K562 (cell line): ENCODE results near the gene NUP205. TPM values are rescaled to one million over a fixed set of nuclear protein-coding genes. Genes with fewer than 3 reads are reported as not detected.

Experiments used
- BACH1 ChIP-seq: fragments of 200-800 bp; sonication (Bioruptor generic); IDR thresholded peaks from 2 replicates; pipeline ENCODE4 v1.6.1; 2016; ENCODE audit warnings: missing genetic modification characterization, missing compliant biosample characterization
- CHD1 ChIP-seq: fragments of 200-600 bp; sonication (generic); IDR thresholded peaks from one replicate; pipeline ENCODE4 v1.6.1; 2012; ENCODE audit warnings: mild to moderate bottlenecking, moderate library complexity, low read length, inconsistent platforms
- DEAF1 ChIP-seq: fragments of 450-650 bp; formaldehyde crosslinking; IDR thresholded peaks from 2 replicates; pipeline ENCODE4 v1.4.0; 2020; ENCODE audit warnings: mild to moderate bottlenecking, moderate library complexity
- EP300 ChIP-seq: IDR thresholded peaks from 2 replicates; pipeline ENCODE4 v1.6.1; 2012; ENCODE audit warnings: low read length, improper control_type of control experiment
- HDAC8 ChIP-seq: fragments of 450-650 bp; IDR thresholded peaks from 2 replicates; pipeline ENCODE4 v1.6.1; 2016; ENCODE audit warnings: mild to moderate bottlenecking, missing genetic modification characterization, moderate library complexity, missing compliant biosample characterization
- HNRNPK ChIP-seq: fragments of 200-400 bp; formaldehyde crosslinking; IDR thresholded peaks from one replicate; pipeline ENCODE4 v1.6.1; 2018; ENCODE audit warnings: mild to moderate bottlenecking, low read depth, low read length; ENCODE audit not compliant: poor library complexity, severe bottlenecking
- HNRNPLL ChIP-seq: fragments of 200-400 bp; formaldehyde crosslinking; IDR thresholded peaks from 2 replicates; pipeline ENCODE4 v1.6.1; 2017; ENCODE audit warnings: low read length, low read depth, mild to moderate bottlenecking; ENCODE audit not compliant: poor library complexity, severe bottlenecking
- JUN ChIP-seq, 2 experiments: sonication (generic) in 1 of 2; formaldehyde crosslinking in 1 of 2; IDR thresholded peaks; 2 replicates each; pipeline versions ENCODE4 v1.6.1 to v1.8.0; 2012 to 2022; ENCODE audit warnings: borderline replicate concordance in 2 of 2, mild to moderate bottlenecking in 2 of 2, improper control_type of control experiment in 1 of 2, low read depth in 1 of 2, low read length in 1 of 2, missing genetic modification reagents in 1 of 2
- MAFK ChIP-seq: IDR thresholded peaks from 2 replicates; pipeline ENCODE4 v1.6.1; 2011; ENCODE audit warnings: low read length, improper control_type of control experiment
- MEF2D ChIP-seq: conservative IDR thresholded peaks from 2 replicates; pipeline ENCODE4 v1.6.1; 2016; ENCODE audit warnings: low read depth, missing genetic modification characterization, missing compliant biosample characterization
- NFE2 ChIP-seq: IDR thresholded peaks from 2 replicates; pipeline ENCODE4 v1.6.1; 2014; ENCODE audit warnings: antibody characterized with exemption, low read depth
- NR2C1 ChIP-seq, 2 experiments: fragments of 450-650 bp; IDR thresholded peaks; 2 replicates each; pipeline ENCODE4 v1.6.1; 2017; ENCODE audit warnings: mild to moderate bottlenecking in 2 of 2, antibody characterized with exemption in 1 of 2, inconsistent platforms in 1 of 2, missing compliant biosample characterization in 1 of 2, missing genetic modification characterization in 1 of 2
- NR3C1 ChIP-seq: sonication (generic); formaldehyde crosslinking; IDR thresholded peaks from 2 replicates; pipeline ENCODE4 v1.8.1; 2022; ENCODE audit warnings: missing genetic modification reagents
- NR4A1 ChIP-seq, 2 experiments: fragments of 250-450 bp in 1 of 2; fragments of 450-650 bp in 1 of 2; sonication (Bioruptor Pico) in 1 of 2; IDR thresholded peaks; 2 replicates each; pipeline versions ENCODE4 v1.4.0 to v1.6.1; 2016 to 2020; ENCODE audit warnings: mild to moderate bottlenecking in 2 of 2, missing compliant biosample characterization in 1 of 2, missing genetic modification characterization in 1 of 2, moderate library complexity in 1 of 2
- PCBP1 ChIP-seq: fragments of 200-400 bp; formaldehyde crosslinking; IDR thresholded peaks from 2 replicates; pipeline ENCODE4 v1.6.1; 2018; ENCODE audit warnings: mild to moderate bottlenecking, low read depth, low read length; ENCODE audit not compliant: poor library complexity, severe bottlenecking
- PREB ChIP-seq: sonication (generic); formaldehyde crosslinking; IDR thresholded peaks from 2 replicates; pipeline ENCODE4 v1.8.1; 2023; ENCODE audit warnings: mild to moderate bottlenecking, missing genetic modification reagents
- PURB ChIP-seq: sonication (generic); formaldehyde crosslinking; IDR thresholded peaks from 2 replicates; pipeline ENCODE4 v1.9.0; 2021; ENCODE audit warnings: low read depth, mild to moderate bottlenecking, missing genetic modification reagents
- RBM14 ChIP-seq: fragments of 200-400 bp; formaldehyde crosslinking; IDR thresholded peaks from 2 replicates; pipeline ENCODE4 v1.6.1; 2018; ENCODE audit warnings: low read depth, mild to moderate bottlenecking, low read length, moderate library complexity, borderline replicate concordance; ENCODE audit not compliant: insufficient read depth
- SMAD1 ChIP-seq: fragments of 150-350 bp; IDR thresholded peaks from 2 replicates; pipeline ENCODE4 v1.6.1; 2014; ENCODE audit warnings: low read length, low read depth; ENCODE audit not compliant: partially characterized antibody
- SMARCA4 ChIP-seq: fragments of 450-650 bp; IDR thresholded peaks from 2 replicates; pipeline ENCODE4 v1.6.1; 2016
- SMARCA5 ChIP-seq: fragments of 450-650 bp; IDR thresholded peaks from 2 replicates; pipeline ENCODE4 v1.6.1; 2016
- TAF1 ChIP-seq: IDR thresholded peaks from 2 replicates; pipeline ENCODE4 v1.6.1; 2011; ENCODE audit warnings: mild to moderate bottlenecking, low read length, moderate library complexity; ENCODE audit not compliant: insufficient read depth, control insufficient read depth, severe bottlenecking; ENCODE audit errors: extremely low read depth
- ZKSCAN1 ChIP-seq: fragments of 150-350 bp; IDR thresholded peaks from 2 replicates; pipeline ENCODE4 v1.6.1; 2016; ENCODE audit warnings: low read depth, low read length
- ZNF224 ChIP-seq: sonication (generic); formaldehyde crosslinking; IDR thresholded peaks from 2 replicates; pipeline ENCODE4 v1.8.0; 2022; ENCODE audit warnings: mild to moderate bottlenecking, missing genetic modification reagents
- ZNF280B ChIP-seq: fragments of 250-450 bp; sonication (Bioruptor Pico); IDR thresholded peaks from 2 replicates; pipeline ENCODE4 v1.5.1; 2021; ENCODE audit warnings: mild to moderate bottlenecking
- ZSCAN29 ChIP-seq: fragments of 450-650 bp; IDR thresholded peaks from 2 replicates; pipeline ENCODE4 v1.6.1; 2017
- polyA plus RNA-seq, 8 experiments: library from polyadenylated mRNA; depleted of rRNA in 4 of 8; stranded (reverse) in 5 of 8; unstranded in 3 of 8; fragments of >200 nt; fragmentation: Nextera tagmentation in 2 of 8; fragmentation: Illumina TruSeq in 1 of 8; extraction: Ambion mirVana in 2 of 8; extraction: Trizol in 1 of 8; gene quantifications; 2 replicates each; pipeline versions ENCODE4 v1.2.1 to v1.2.3, GENCODE V29; 2011 to 2014; ENCODE audit warnings: inconsistent platforms in 1 of 8, missing spikeins in 1 of 8
- total RNA-seq, 7 experiments: library from RNA; depleted of rRNA in 6 of 7; stranded (reverse); fragments of >200 nt in 6 of 7; fragmentation: Illumina TruSeq in 2 of 7; extraction: Trizol in 2 of 7; gene quantifications; 2 replicates each; pipeline versions ENCODE4 v1.2.1 to v1.2.3, GENCODE V29; 2011 to 2021; ENCODE audit warnings: low replicate concordance in 1 of 7

The NUP205 gene
- total and polyA plus RNA-seq, 9 of the 15 experiments (the other 6 are each of a cell fraction or from before 2014, with no cell fraction given): 101 to 282 (median 193) TPM

- TF ChIP-seq JUN (IDR thresholded peaks at IDR 0.05; ENCODE audit: borderline replicate concordance, low read depth, low read length) (no peak), JUN (CRISPR knock-in tag; IDR thresholded peaks at IDR 0.05; ENCODE audit: borderline replicate concordance) (no peak), NR3C1 (no peak), SMARCA4 (peak; percentile 46; the same call in 1 of the 2 replicates), NR2C1 (IDR thresholded peaks at IDR 0.05) (no peak; the same call in 1 of the 2 replicates), NR2C1 (tag; IDR thresholded peaks at IDR 0.05) (peak; percentile 42; the same call in 1 of the 2 replicates), PURB (CRISPR knock-in tag) (no peak), CHD1 (no peak), NR4A1 (CRISPR knock-in tag; IDR thresholded peaks at IDR 0.05) (no peak), NR4A1 (tag; IDR thresholded peaks at IDR 0.05) (no peak), SMARCA5 (no peak), BACH1 (no peak), DEAF1 (CRISPR knock-in tag) (no peak), HNRNPLL (no peak), MEF2D (tag) (no peak), EP300 (peak; percentile 66), ZKSCAN1 (peak; percentile 83), TAF1 (no peak), SMAD1 (no peak), HDAC8 (tag) (peak; percentile 11; the same call in 1 of the 2 replicates), MAFK (peak; percentile 33), NFE2 (peak; percentile 92), ZSCAN29 (no peak), ZNF280B (no peak), PCBP1 (no peak), ZNF224 (CRISPR knock-in tag) (no peak), RBM14 (no peak), PREB (CRISPR knock-in tag) (no peak), HNRNPK (no peak)
Measured at GRCh38 chr7:135519233-135519688, 38.5 kb upstream of the NUP205 start (continued).
